GM18502 (cell line): Measurements from ENCODE around the gene ZNF154.
"Not testable (repeated sequence)": the region's sequence is repeated elsewhere in the genome, so short reads cannot be mapped to it uniquely, and the experiment has no call there.

Experiments used
- ATAC-seq: cut with Tn5 transposase; IDR thresholded peaks from one replicate; pipeline ENCODE4 v1.9.1; 2021; ENCODE audit warnings: mild to moderate bottlenecking; ENCODE audit not compliant: unreplicated experiment, poor library complexity

Gene ZNF154

DNA sequence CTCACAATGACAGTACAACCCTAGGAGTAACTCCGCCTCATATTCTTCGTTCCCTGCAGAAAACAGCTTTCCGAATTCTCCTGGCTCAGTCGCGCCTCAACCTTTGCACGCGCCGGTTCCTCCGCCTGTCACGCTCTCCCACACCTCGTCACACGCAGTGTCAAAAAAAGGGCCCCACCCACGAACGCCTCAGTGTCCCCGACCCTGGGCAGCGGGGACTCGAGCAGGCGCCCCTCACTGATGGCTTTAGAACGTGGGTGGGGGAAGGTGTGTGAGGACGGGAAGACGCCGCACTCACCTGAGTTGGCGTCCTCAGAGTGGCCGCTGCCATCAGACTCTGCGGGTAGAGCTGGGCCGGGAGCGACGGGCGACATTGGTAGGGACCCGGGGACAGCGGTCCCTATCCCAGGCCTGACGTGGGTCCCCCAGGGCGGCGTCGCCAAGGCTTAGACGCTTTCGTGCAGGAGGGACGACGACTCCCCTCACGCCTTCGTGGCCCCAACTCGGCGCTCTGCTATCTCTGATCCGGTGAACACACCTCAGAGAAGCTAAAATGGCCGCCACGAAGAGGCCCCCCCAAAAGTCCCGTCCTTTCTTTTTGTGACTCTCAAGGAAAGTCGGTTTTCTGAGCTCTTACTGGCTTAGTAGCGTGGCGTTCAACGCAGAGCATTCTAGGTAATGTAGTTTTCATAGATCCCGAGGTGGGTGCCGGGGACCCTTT lies at the start of gene ZNF154:
ZNF154 (minus strand) TSS at position 564 of the 721 bp plus-strand sequence; CDS start at position 331, 233 bp downstream.
- ATAC-seq = no peak

DNA sequence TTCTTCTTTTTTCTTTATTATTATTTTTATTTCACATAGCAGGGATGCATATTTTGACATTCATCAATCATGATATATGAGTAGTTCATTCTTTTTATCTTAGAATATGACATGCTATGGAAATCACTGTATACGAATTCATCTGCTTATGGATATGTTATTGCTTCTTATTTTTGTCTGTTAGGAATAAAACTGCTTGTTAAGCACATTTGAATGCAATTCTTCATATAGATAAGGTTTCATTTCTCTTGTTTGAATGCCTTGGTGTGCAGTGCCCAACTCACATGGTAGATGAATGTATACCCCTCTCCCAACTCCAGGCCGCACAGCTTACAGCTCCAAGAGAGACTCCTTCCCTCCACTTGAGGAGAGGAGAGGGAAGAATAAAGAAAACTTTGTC lies 48.9 kb upstream of the ZNF154 start:
- no peak for ATAC-seq

DNA sequence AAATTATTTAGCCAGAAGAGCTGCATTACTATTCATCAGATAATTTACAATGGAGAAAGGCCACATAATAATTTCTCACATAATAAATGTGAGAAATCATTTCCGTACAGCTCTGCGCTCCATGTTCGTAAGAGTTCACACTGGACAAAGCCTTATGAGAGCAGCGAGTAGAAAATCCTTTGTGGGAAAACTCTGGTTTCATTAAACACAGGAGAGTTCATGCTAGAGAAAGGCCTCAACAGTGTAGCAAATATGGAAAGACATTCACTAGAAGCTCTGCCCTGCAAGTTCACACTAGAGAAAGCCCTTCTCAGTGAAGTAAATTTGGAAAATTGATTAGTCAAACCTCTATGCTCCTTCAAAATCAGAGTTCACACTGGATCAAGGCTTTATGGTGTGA lies 46.0 kb upstream of the ZNF154 start:
- ATAC-seq = no peak

DNA sequence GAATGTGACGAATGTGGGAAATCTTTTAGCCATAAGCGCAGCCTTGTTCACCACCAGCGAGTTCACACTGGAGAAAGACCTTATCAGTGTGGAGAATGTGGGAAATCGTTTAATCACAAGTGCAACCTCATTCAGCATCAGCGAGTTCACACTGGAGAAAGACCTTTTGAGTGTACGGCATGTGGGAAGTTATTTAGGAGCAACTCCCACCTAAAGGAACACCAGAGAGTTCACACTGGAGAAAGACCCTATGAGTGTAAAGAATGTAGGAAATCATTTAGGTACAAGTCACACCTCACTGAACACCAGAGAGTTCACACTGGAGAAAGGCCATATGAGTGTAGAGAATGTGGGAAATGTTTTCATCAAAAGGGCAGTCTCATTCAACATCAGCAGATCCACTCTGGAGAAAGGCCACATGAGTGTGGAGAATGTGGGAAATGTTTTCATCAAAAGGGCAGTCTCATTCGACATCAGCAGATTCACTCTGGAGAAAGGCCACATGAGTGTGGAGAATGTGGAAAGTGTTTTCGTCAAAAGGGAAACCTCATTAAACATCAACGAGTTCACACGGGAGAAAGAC lies 45.2 kb upstream of the ZNF154 start:
- ATAC-seq = no peak

DNA sequence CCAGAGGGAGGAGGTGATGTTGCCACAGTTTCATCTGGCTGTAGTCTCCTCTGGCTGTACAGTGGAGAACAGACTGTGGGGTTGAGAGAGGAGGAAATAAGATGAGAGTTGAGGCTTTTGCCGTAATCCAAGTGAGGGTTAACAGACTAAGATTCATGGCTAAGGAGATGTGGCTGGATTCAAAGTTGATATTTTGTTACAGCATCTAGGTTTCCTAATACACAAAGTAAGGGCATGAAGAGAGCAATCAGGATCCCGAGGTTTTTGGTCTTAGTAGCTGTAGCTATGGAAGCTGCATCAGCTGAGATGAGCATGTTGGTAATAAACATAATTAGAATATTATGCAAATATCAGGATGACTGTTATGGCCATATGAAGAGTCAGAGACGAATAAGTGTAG lies 39.0 kb upstream of the ZNF154 start:
- no peak for ATAC-seq

DNA sequence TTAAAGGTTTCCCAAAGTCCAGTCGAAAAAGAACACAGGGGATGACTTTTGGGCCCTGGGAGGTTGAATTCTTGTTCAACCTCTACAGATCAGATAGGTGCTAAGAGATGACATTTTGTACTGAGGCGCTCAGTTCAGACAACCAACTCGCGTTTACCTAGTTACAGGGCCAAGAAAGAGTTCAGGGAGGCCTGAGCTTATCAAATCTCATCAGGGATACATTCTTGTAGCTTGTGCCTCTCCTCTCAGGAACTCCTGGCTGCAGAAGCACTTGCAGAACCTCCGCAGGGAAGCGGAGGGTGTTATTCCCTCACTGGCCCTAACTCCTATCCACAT lies 38.4 kb upstream of the ZNF154 start:
- ATAC-seq = no peak

DNA sequence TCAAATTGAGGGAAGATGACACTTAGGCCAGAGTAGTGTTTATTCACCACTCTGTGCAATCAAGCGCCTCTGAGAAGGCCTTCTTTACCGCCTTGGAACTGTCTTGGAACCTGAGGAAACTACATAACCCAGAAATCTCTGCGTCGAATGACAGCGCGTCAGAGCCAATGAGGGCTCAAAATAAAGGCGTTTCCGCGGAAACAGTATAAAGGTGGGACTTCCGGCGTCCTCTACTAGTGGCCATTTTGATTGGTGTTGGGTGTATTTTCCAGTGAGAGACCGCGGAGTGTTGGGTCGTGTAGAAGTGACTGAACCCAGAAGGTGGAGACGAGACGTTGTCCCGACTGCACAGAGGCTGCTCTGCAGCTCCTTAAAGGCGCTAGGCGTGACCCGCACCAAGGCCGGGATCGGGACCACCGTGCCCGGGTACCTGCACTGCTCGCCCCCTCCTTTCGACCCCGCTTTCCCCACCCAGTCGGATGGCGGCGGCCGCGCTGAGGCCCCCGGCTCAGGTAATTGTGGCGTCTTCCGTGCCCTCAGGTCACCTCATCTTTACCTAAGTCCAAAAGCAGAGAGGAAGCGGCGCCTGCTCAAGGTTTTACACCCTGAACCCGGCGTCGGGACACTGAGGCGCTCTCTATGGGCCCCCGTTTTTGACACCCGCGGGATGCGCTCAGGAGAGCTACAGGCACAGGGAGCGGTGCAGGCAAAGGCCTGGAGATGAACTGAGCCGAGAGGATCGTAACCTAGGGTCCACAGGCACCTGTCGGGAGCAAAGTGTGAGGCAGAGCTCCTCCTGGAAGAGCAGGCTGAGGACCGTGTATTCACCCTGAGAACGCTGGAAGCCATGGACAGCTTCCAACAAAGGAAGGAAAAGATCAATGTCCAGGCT lies 37.8 kb upstream of the ZNF154 start, which contains the start of gene ZNF776:
ZNF776 (plus strand) TSS at position 236 of the 892 bp plus-strand sequence; CDS start at position 480, 244 bp downstream.
- peak; percentile 98 for ATAC-seq

DNA sequence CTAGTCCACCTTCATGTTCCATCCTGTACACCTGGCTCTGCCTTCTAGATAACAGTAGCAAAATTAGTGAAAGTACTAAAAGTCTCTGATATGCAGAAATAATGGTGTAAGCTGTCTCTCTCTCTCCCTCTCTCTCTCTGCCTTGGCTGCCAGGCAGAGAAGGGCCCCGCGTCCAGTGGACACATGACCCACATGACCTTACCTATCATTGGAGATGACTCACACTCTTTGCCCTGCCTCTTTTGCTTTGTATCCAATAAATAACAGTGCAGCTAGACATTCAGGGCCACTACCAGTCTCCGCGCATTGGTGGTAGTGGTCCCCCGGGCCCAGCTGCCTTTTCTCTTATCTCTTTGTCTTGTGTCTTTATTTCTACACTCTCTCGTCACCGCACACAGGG lies 29.8 kb upstream of the ZNF154 start:
- ATAC-seq = not testable (repeated sequence)

DNA sequence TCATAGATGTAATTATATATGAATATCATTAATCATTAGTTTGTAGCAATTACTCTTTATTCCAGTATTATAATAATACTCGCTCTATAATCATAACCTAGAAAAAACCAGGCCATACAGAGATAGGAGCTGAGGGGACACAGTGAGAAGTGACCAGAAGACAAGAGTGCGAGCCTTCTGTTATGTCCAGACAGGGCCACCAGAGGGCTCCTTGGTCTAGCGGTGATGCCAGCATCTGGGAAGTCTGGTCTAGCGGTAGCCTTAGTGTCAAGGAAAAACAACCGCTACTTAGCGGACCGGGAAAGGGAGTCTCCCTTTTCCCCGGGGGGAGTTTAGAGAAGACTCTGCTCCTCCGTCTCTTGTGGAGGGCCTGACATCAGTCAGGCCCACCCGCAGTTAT lies 29.3 kb upstream of the ZNF154 start:
- ATAC-seq = not testable (repeated sequence)

DNA sequence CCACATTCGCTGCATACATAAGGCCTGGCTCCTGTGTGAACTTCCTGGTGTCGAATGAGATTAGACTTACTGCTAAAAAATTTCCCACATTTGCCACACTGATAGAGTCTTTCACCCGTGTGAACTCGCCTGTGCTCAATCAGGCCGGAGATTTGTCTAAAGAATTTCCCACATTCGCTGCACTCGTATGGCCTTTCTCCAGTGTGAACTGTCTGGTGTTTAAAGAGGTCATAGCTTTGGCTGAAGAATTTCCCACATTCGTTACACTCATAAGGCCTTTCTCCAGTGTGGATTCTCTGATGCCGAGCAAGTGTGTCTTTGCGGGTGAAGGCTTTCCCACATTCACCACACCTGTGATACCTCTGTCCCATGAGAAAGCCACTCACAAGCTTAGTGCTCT lies 11.9 kb upstream of the ZNF154 start:
- ATAC-seq = no peak

DNA sequence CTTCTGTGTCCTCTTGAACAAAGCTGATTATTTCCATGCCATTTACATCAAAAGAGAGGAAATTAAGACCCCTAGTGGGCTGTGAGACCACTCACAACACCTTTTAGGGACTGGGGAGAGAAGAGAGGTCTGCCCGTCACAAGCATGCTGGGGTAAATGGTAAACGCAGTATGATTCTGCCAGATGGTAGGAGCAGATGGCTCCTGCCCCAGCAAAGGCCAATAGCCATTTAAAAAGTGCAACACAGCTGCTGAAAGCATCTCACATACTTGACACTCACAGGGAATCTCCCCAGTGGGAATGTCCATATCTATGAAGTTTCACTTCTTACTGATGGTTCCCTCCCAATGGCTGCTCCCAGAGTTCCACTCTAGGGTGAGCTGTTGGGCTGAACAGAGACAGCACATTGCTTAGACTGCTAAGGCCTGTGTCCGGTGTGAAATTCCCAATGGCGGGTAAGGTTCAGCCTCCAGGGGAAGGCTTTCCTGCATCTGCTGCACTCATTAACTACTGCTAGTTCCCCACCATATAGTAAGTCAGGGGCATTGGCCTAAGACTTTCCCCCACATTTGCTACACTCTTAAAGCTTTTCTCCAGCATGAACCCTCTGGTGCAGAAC lies 11.0 kb upstream of the ZNF154 start:
- ATAC-seq = no peak

DNA sequence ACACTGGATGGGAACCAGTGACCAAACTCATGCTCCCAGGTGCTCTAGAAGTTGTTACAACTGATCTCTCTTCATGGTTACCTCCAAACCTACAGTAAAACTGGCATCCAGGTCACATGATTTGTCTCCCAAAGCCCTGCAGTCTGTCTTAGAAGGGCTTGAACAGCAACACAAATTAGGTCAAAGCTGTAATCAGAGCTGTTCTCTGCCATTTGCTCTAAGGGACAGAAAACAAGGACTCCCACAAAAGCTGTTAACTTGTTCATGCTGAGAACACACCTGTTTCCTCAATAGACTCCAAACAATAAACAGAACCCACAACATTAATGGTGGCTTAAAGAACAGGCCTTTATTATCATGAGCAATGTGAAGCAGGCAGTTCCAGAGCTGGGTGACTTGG lies 10.4 kb upstream of the ZNF154 start:
- no peak for ATAC-seq

DNA sequence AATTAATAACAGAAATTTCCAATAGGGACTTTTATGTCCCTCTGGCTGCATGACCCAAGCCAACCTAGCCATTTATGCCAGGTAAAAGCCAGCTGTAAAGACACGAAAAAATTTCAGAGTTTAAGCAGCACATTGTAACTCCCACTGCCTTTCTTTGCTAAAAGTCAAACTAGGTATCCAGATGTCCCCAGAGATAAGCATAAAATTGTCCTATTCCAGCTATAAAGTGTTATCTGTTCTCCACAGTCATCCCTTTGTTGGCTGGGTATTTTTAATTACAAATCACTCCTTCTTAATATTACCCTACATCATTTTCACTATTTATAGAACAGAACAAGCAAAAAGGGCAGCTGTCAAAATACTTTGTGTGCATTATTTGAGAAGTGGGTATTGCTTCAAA lies 3.2 kb upstream of the ZNF154 start:
- no peak for ATAC-seq

DNA sequence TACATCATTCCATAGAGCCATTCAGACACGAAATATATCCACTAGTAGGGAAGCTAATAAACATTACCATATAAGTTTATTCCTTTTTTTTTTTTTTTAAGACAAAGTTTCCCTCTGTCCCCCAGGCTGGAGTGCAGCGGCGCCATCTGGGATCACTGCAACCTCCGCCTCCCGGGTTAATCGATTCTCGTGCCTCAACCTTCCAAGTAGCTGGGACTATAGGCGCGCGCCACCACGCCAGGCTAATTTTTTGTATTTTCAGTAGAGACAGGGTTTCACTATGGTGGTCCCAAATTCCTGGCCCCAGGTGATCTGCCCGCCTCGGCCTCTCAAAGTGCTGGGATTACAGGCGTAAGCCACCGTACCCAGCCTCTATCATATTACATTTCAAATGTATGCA lies 612 bp upstream of the ZNF154 start:
- ATAC-seq = no peak

DNA sequence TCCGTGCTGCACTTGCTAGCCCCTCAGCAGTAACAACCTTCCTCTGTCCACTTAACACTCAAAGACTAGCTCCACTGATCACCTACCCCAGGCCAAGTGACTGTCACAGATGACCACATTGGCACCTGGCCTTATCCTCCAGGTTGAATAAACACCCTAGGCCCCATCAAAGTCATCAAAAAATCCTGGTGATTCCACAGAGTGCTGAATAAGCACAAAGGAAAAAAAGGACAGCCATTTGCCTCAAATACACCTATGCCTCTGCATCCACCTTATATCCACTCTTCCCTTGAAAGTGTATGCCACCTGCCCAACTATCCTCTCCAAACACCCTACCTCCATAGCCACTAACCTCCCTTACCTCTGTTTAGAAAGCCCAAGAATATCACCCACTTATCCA lies 2.7 kb downstream of the ZNF154 start:
- ATAC-seq = no peak

DNA sequence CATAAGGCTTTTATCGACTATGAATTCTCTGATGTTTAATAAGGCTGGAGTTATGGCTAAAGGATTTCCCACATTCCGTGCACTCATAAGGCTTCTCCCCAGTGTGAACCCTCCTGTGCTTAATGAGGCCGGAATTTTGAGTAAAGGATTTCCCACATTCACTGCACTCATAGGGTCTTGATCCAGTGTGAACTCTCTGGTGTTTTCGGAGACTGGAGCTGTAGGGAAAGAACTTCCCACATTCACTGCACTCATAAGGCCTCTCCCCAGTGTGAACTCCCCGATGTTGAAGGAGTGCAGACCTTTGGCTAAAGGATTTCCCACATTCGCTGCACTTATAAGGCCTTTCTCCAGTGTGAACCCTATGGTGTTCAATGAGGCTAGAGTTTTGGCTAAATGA lies 7.4 kb downstream of the ZNF154 start:
- ATAC-seq = no peak

DNA sequence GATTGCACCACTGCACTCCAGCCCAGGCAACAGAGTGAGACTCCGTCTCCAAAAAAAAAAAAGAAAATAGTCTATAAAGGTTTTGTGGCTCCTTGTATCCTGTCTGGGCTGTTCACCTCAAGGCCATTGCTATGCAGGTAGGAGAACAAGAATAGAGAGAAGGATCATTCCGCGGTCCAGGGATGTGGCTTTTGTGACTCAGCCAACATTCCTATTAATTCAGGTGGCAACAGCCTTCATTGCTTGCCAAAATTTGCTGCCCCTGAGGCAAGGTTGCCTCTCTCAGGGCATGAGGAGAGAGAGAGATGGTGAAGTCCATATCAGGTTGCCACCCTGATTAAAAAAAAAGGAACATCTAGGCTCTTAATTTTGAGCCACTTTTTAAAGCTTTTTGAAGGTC lies 19.3 kb downstream of the ZNF154 start:
- no peak for ATAC-seq

DNA sequence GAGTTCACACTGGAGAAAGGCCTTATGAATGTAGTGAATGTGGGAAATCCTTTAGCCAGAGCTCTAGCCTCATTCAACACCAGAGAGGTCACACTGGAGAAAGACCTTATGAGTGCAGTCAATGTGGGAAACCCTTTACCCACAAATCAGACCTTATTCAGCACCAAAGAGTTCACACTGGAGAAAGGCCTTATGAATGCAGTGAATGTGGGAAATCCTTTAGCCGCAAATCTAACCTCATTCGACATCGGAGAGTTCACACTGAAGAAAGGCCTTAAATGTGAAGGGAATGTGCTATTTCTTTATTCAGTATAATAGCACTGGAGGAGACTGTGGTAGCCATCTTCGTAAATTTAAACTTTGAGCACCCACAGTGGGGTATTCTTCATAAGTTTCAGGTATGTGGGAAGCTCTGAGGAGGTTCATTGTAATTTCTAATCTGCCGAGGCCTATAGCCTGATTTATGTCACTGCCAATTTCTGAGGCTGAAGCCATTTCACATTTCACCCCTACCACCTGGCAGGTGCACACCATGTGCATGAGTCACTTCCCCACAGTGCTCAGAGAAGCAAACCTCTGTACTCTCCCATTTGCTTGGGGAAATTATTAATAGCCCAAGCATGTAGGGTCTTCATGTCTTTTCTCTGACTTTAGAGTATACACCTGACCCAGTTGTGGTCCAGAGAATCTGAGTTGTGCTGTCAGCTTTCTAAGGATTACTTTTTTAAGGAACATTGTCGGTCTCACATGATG lies 20.8 kb downstream of the ZNF154 start:
- no peak for ATAC-seq

DNA sequence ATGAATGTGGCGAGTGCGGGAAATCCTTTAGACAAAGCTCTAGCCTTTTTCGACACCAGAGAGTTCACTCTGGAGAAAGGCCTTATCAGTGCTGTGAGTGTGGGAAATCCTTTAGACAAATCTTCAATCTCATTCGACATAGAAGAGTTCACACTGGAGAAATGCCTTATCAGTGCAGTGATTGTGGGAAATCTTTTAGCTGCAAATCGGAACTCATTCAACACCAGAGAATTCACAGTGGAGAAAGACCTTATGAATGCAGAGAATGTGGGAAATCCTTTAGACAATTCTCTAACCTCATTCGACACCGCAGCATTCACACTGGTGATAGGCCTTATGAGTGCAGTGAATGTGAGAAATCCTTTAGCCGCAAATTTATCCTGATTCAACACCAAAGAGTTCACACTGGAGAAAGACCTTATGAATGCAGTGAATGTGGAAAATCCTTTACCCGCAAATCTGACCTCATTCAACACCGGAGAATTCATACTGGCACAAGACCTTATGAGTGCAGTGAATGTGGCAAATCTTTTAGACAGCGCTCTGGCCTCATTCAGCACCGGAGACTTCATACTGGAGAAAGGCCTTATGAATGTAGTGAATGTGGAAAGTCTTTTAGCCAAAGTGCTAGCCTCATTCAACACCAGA lies 21.5 kb downstream of the ZNF154 start:
- ATAC-seq = no peak

DNA sequence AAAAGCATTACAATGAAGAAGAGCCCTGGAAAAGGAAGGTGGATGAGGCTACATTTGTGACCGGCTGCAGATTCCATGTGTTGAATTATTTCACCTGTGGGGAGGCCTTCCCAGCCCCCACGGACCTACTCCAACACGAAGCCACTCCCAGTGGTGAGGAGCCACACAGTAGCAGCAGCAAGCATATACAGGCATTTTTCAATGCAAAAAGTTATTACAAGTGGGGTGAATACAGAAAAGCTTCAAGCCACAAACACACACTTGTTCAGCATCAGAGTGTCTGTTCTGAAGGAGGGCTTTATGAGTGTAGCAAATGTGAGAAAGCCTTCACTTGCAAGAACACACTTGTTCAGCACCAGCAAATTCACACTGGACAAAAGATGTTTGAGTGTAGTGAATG lies 22.3 kb downstream of the ZNF154 start:
- ATAC-seq = no peak
